Gastrocnemius medialis (tissue), 4 donors: ENCODE measurements around the gene CENPU.
"Not testable (repeated sequence)": the region's sequence is repeated elsewhere in the genome, so short reads cannot be mapped to it uniquely, and the experiment has no call there.

Source experiments
- CTCF ChIP-seq, 5 experiments: fragments of 450-650 bp in 3 of 5; fragments of 200-600 bp in 2 of 5; sonication (generic) in 2 of 5; IDR thresholded peaks in 4 of 5; conservative IDR thresholded peaks in 1 of 5; 1 replicate in 4 of 5; 2 replicates in 1 of 5; pipeline ENCODE4 v1.5.1; 2016 to 2019; ENCODE audit warnings: antibody characterized with exemption in 5 of 5, mild to moderate bottlenecking in 3 of 5, moderate library complexity in 3 of 5
- POLR2A ChIP-seq, 2 donors: fragments of 450-650 bp; IDR thresholded peaks; one replicate each; pipeline ENCODE4 v1.6.1; 2017; ENCODE audit warnings: antibody characterized with exemption in 2 of 2, mild to moderate bottlenecking in 2 of 2, moderate library complexity in 2 of 2

DNA sequence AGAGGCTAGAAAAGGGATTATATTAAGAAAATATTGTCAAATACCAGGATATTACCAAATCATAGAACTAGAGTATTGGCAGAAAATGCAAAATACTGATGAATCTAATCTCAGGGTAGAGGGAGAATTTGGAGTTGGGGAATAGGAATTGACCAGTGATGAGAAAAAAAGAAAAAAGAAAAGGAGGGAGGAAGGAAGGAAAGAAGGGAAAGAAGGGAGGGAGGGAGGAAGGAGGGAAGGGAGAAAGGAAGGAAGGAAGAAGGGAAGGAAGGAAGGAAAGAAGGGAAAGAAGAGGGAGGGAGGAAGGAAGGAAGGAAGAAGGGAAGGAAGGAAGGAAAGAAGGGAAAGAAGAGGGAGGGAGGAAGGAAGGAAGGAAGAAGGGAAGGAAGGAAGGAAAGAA, 81.2 kb downstream of the CENPU start:
- TF ChIP-seq CTCF (IDR thresholded peaks at IDR 0.05 in 4 of 5, conservative IDR thresholded peaks at IDR 0.05 in 1 of 5); POLR2A (IDR thresholded peaks at IDR 0.05): not testable (repeated sequence)
